GM20431 (cell line): ENCODE results near the gene TRAF2.

Experiments
- in situ Hi-C: fragments of 300-500 bp; cut with MseI, MboI; formaldehyde crosslinking; loops from one replicate; pipeline ENCODE4 v1.15.0; 2020; ENCODE audit warnings: low sequenced_read_pairs; ENCODE audit not compliant: unreplicated experiment

Gene TRAF2

GRCh38 chr9:136847088-136847825 is 39.1 kb upstream of the TRAF2 start:
- in situ Hi-C loops = no loop called here

- in situ Hi-C loops = no loop called here
Observed at GRCh38 chr9:136847826-136848392, 38.4 kb upstream of the TRAF2 start.

GRCh38 chr9:136848393-136849037 is 37.8 kb upstream of the TRAF2 start:
- in situ Hi-C loops = no loop called here

GRCh38 chr9:136849038-136849959 is 37.0 kb upstream of the TRAF2 start, which contains the start of gene PHPT1:
PHPT1 (plus strand) TSS chr9:136849409; CDS start chr9:136849431, 22 bp downstream.
- in situ Hi-C loops = no loop called here

GRCh38 chr9:136849960-136850865 is 36.1 kb upstream of the TRAF2 start:
- in situ Hi-C loops = no loop called here

GRCh38 chr9:136850866-136851775 is 35.2 kb upstream of the TRAF2 start:
- in situ Hi-C loops = no loop called here

- in situ Hi-C loops = no loop called here
Observed at GRCh38 chr9:136851941-136852663, 34.2 kb upstream of the TRAF2 start, which contains the start of gene MAMDC4. MAMDC4 (plus strand) TSS chr9:136852346; CDS start chr9:136852417, 71 bp downstream.

- in situ Hi-C loops = no loop called here
Observed at GRCh38 chr9:136852664-136853595, 33.4 kb upstream of the TRAF2 start.

GRCh38 chr9:136853596-136854112 is 32.7 kb upstream of the TRAF2 start:
- in situ Hi-C loops = no loop called here

GRCh38 chr9:136854113-136854841 is 32.0 kb upstream of the TRAF2 start:
- in situ Hi-C loops = no loop called here

GRCh38 chr9:136854842-136855460 is 31.4 kb upstream of the TRAF2 start:
- in situ Hi-C loops = no loop called here

- in situ Hi-C loops = no loop called here
Observed at GRCh38 chr9:136855461-136856078, 30.7 kb upstream of the TRAF2 start.

GRCh38 chr9:136856079-136856476 is 30.2 kb upstream of the TRAF2 start:
- in situ Hi-C loops = no loop called here

GRCh38 chr9:136856541-136857141 is 29.7 kb upstream of the TRAF2 start:
- in situ Hi-C loops = no loop called here
